Activated naive CD4-positive, alpha-beta T cell treated with anti-CD3 and anti-CD28 coated beads, Interleukin-2, amount 50 U/mL, for 24 hours (primary cell): Measurements from ENCODE around the gene BBIP1.
A peak's percentile ranks its signal among the peaks of the same experiment; 100 is the strongest.
"Not testable (repeated sequence)": the region's sequence is repeated elsewhere in the genome, so short reads cannot be mapped to it uniquely, and the experiment has no call there.

Source experiments
- H3K27ac Mint-ChIP-seq: one replicate; pipeline ENCODE4 v1.8.0; 2021; ENCODE audit warnings: mild to moderate bottlenecking, mixed read lengths
- H3K27me3 Mint-ChIP-seq: one replicate; pipeline ENCODE4 v1.8.0; 2021; ENCODE audit warnings: mixed read lengths
- H3K36me3 Mint-ChIP-seq: one replicate; pipeline ENCODE4 v1.8.0; 2021; ENCODE audit warnings: mixed read lengths
- H3K4me1 Mint-ChIP-seq: one replicate; pipeline ENCODE4 v1.8.0; 2021; ENCODE audit warnings: mixed read lengths
- H3K4me3 Mint-ChIP-seq: one replicate; pipeline ENCODE4 v1.8.0; 2021; ENCODE audit warnings: mild to moderate bottlenecking, mixed read lengths
- H3K9me3 Mint-ChIP-seq: one replicate; pipeline ENCODE4 v1.8.0; 2021; ENCODE audit warnings: mixed read lengths

Gene BBIP1

DNA sequence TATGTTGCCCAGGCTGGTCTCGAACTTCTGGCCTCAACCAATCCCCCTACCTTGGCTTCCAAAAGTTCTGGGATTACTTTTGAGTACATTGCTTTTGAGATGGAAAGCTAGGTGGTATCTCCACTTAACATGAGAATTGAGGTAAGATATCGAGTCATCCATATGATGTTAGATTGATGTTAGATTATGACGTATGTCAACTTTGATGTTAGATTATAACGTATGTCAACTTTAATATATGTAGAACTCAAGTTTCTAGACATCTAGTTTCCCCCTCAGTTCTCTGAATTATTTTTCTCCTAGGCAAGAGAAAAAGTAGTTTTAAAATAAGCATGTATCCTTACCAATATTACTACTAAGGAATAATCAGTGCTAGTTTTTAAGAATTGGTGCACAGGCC, 20.4 kb upstream of the BBIP1 start:
- Mint-ChIP-seq H3K27me3 (no peaks in the 10 kb centered on the region), H3K4me3 (no peak overlapping the region), H3K4me1 (peaks cover 57% of the 10 kb centered on the region), H3K9me3 (peaks cover 15% of the 10 kb centered on the region), H3K36me3 (peaks cover 40% of the 10 kb centered on the region), H3K27ac (no peak overlapping the region)

- peaks cover 38% of the 10 kb centered on the region for H3K4me1 Mint-ChIP-seq
- no peaks in the 10 kb centered on the region for H3K27me3 Mint-ChIP-seq
- H3K27ac Mint-ChIP-seq = no peak overlapping the region
- peaks cover 22% of the 10 kb centered on the region for H3K36me3 Mint-ChIP-seq
- H3K4me3 Mint-ChIP-seq = no peak overlapping the region
- peaks cover 5% of the 10 kb centered on the region for H3K9me3 Mint-ChIP-seq
Measured at GRCh38 chr10:110936757-110937156, 17.8 kb upstream of the BBIP1 start.

DNA sequence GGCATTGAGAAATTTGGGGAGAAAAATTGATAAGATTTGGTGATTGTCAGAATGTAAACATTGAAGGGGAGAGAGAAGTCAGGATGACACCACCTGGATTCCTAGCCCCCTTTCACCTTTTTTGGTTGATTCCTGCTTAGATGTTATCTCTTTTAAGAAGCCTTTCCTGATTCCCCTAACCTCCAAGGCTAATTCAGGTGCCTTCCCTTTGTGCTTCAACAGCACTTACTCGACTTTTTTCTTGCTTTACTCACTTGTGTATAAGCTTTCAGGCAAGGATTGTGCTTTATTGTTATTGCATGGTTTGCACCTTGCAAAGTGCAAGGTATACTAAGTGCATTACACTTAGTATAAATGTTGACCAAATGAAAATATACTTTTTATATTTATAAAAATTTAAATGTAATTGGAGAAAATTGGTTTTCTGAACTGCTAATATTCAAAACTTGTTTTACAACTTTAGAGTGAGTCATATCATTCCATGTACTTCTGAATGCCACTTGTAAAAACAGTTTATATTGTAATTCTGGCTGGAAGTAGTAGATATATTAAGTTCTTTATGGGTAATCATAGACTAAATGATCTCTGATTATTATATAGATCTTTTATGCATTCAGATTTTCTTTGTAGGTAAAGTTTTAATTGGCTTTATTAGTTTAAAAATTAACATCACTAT, 13.7 kb upstream of the BBIP1 start:
- H3K27me3 Mint-ChIP-seq = no peaks in the 10 kb centered on the region
- H3K4me3 Mint-ChIP-seq = no peak overlapping the region
- H3K4me1 Mint-ChIP-seq = peaks cover 23% of the 10 kb centered on the region
- peaks cover 8% of the 10 kb centered on the region for H3K36me3 Mint-ChIP-seq
- H3K9me3 Mint-ChIP-seq = no peaks in the 10 kb centered on the region
- no peak overlapping the region for H3K27ac Mint-ChIP-seq

DNA sequence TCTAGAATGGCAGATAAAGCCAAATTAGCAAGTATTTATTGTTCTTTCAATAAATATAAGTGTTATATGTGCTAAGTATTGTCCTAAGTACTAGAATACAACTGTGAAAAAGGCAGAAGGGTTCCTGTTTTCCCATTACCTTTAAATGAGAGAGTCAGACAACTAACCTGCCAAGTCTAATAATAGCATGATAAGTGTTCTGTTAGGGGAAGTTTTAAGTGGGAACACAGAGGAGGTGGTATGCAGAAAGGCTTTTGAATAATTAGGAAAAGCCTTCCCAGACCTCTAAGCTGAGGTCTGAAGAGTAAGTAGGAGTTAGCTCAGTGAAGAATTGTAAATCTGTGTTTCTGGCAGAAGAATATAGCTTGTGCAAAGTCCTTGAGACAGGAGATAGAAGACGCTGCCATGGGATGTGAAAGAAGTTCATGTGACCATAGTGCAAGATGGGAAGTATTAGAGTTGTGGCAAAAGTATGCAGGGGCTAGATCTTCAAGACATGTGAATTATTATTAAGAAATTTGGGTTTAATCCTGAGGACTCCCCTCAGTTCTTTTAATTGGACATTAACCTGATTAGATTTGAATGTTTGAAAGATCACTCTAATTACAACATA, 12.9 kb upstream of the BBIP1 start:
- H3K9me3 Mint-ChIP-seq = no peaks in the 10 kb centered on the region

DNA sequence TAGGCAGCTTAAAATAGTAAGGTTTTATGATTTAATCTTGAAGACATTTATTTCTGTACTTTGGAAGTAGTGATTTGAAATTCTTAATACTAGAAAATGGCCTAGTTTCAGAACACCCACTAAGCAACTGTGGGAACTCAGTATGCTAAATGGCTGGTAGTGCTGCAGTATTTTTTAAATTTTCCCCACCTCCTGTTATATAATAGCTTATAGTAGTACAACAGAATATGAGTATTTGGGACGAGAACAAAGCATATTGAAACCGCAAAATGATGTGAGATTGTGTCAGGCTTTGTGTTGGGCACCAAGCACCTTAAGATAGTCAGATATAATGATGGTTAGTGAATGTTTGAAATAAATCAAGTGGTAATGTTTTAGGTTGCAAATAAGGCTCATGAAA, 8.5 kb upstream of the BBIP1 start:
- Mint-ChIP-seq H3K36me3 (no peaks in the 10 kb centered on the region), H3K9me3 (no peaks in the 10 kb centered on the region), H3K27me3 (no peaks in the 10 kb centered on the region), H3K27ac (no peak overlapping the region), H3K4me3 (no peak overlapping the region), H3K4me1 (peaks cover 44% of the 10 kb centered on the region)

More for the DNA sequence above, 12.9 kb upstream of the BBIP1 start:
- Mint-ChIP-seq H3K27me3 (no peaks in the 10 kb centered on the region), H3K4me1 (peaks cover 24% of the 10 kb centered on the region), H3K36me3 (peaks cover 6% of the 10 kb centered on the region), H3K4me3 (no peak overlapping the region), H3K27ac (no peak overlapping the region)

GRCh38 chr10:110923856-110924493, 5.0 kb upstream of the BBIP1 start:
- Mint-ChIP-seq H3K9me3 (no peaks in the 10 kb centered on the region), H3K36me3 (no peaks in the 10 kb centered on the region), H3K27me3 (no peaks in the 10 kb centered on the region), H3K4me3 (peak overlapping the region; percentile 41), H3K4me1 (peaks cover 65% of the 10 kb centered on the region), H3K27ac (peak overlapping the region; percentile 4)

DNA sequence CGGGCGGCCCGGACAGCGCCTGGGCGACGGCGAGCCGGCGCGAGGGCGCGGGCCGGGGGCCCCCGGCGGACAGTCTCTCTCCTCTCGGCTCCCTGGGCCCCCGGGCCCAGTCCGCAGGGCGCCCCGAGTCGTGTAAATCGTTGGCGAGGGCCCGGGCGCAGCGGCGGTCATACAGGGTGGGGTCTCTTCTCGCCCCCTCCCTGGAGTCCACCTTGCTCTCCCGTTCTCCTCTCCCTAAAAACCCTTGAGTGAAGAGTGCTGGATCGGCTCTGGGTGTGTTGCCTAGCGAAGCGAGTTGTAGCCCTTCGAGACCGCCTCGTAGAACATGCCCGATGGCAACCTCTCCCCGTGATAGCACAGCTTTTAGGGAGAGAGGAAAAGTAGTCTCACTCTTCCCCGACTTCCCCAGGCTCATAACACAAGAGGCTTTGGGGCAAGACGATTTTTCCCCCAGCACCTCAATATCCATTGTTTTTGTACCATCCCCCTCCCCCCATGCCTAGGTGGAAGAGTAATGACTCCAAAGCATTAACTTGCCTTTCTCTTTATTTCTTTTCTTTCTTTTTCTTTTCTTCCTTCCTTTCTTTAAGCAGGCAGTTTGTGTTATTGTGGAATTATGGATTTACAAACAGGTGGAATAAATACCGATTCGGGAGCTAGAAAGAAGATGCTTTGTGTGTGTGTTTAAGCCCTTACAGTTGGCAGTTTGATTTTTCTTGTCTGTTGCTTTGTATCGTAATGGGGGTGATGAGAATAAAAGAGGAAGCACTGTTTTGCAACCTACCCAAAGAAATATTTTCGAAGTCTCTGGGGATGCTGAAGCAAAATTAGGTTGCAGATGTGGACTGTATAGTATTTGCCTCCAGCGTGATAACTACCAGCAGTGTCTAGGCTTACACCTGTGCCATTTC, 1.2 kb upstream of the BBIP1 start:
- Mint-ChIP-seq H3K36me3 (no peaks in the 10 kb centered on the region), H3K4me1 (peaks cover 66% of the 10 kb centered on the region), H3K9me3 (no peaks in the 10 kb centered on the region), H3K27ac (peak overlapping the region; percentile 93), H3K27me3 (no peaks in the 10 kb centered on the region), H3K4me3 (peak overlapping the region; percentile 99)

GRCh38 chr10:110919349-110919931, 460 bp upstream of the BBIP1 start, which contains the start of gene SHOC2:
TSS of gene SHOC2 (plus strand) at chr10:110919604. CDS start at chr10:110964359, 44,755 bp downstream.
- peak within 1 kb of the TSS; percentile 98 for H3K27ac Mint-ChIP-seq
- peak within 1 kb of the TSS; percentile 99 for H3K4me3 Mint-ChIP-seq
- H3K36me3 Mint-ChIP-seq = no peaks in the 10 kb centered on the region
- peaks cover 67% of the 10 kb centered on the region for H3K4me1 Mint-ChIP-seq
- no peaks in the 10 kb centered on the region for H3K9me3 Mint-ChIP-seq
- no peaks in the 10 kb centered on the region for H3K27me3 Mint-ChIP-seq

DNA sequence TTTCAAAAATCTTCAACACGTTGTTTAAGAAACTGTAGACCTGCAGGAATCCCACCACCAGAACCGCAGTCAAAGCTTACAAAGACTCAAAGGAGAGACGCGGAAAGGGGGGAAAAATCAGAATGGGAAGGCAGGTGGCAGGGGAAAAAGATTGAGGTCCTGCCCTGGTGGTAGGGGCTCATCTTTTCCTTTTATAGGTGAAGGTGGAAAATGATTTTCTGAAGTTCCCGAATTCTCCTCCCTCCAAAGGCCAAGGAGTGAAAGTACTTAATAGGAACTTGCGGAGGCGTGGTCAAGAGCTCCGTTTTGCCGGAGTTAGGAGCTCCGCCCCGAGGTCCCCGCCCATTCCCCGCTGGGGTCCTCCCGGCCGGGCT, 724 bp downstream of the BBIP1 start:
- Mint-ChIP-seq H3K27ac (peak overlapping the region; percentile 92), H3K9me3 (no peaks in the 10 kb centered on the region), H3K4me3 (peak overlapping the region; percentile 94), H3K4me1 (peaks cover 61% of the 10 kb centered on the region), H3K27me3 (no peaks in the 10 kb centered on the region), H3K36me3 (no peaks in the 10 kb centered on the region)

DNA sequence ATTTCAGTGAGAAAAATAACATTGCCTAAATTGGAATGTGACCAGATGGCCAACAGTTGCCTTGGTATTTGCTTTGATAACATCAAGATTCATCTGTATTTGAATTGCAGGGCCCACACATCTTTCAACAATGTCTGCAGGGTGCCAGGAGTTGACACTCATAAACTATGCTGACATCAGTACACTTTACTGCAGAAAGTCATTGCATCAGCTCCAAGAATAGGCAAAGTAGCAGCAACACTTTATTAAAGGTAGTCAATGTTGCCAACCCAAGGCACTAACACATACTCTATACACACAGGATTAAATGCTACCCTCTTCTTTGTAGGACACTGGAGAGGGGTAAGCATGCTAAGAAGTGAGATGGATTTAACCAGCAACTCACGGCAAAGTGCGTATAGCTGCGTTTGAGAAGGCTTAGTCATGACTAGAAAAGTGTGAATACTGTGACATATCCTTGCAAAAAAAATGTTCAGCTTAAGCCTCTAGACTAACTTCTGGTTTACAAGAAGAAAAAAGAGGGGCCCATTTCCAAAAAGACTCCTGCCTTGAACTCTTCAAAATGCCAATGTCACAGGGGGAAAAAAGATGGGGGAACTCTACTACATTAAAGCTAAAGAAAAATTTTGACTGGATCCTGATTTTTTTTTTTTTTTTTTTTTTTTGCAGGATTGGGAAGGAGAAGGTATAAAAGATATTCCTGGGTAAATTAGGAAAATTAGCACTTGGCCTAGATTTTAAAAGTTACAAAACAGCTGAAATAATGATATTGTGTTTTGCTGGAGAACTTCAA, 2.2 kb downstream of the BBIP1 start:
- H3K27ac Mint-ChIP-seq = no peak overlapping the region

DNA sequence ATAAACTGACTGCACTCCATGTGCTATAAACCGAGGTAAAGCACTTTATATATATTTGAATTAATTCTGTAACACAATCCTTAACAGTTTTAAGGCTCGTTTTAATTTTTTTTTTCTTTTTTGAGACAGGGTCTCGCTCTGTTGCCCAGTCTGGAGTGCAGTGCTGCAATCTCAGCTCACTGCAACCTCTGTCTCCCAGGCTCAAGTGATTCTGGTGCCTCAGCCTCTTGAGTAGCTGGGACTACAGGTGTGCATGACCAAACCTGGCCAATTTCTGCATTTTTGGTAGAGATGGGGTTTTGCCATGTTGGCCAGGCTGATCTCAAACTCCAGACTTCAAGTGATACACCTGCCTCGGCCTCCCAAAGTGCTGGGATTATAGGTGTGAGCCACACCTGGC, 3.4 kb downstream of the BBIP1 start:
- H3K36me3 Mint-ChIP-seq, H3K9me3 Mint-ChIP-seq, H3K27me3 Mint-ChIP-seq, H3K4me3 Mint-ChIP-seq: not testable (repeated sequence)
- Mint-ChIP-seq H3K27ac (peak overlapping the region; percentile 43), H3K4me1 (peaks cover 51% of the 10 kb centered on the region)

More for the DNA sequence above, 2.2 kb downstream of the BBIP1 start:
- Mint-ChIP-seq H3K27me3 (no peaks in the 10 kb centered on the region), H3K4me3 (peak overlapping the region; percentile 94), H3K36me3 (no peaks in the 10 kb centered on the region), H3K4me1 (peaks cover 57% of the 10 kb centered on the region), H3K9me3 (no peaks in the 10 kb centered on the region)

DNA sequence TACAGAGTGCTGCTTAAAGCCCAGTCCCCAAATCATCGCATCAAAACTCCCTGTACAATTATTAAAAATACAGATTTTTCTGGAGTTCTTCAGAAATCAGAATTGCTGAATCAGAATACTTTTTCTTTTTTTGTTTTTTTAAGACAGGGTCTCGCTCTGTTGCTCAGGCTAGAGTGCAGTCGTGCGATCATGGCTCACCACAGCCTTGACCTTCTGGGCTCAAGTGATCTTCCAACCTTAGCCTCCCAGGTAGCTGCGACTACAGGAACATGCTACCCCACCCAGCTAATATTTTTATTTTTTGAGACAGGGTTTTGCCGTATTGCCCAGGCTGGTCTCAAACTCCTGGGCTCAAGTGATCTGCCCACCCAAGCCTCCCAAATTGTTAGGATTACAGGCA, 3.9 kb downstream of the BBIP1 start:
- Mint-ChIP-seq H3K27ac (peak overlapping the region; percentile 43), H3K27me3 (no peaks in the 10 kb centered on the region), H3K9me3 (no peaks in the 10 kb centered on the region), H3K4me3 (no peak overlapping the region), H3K36me3 (peaks cover 2% of the 10 kb centered on the region), H3K4me1 (peaks cover 52% of the 10 kb centered on the region)

DNA sequence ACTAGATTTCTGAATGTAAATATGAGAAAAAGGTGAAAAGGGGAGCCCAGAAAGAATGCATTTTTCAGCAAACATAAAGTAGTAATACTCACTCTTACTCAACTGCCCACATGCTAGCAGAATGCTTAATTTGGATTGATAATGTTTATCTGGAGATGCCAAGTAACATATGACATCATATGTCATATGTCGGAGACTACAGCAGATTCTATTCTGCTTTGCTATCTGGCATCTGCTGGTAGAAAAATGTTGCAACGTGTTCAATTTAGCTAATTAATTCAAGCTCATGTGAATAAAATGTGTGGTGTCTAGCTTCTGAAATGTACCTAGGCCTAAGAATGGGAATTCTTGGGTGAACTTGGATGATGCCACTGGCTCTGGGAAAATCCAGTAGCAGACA, 4.5 kb downstream of the BBIP1 start:
- Mint-ChIP-seq H3K4me3 (no peak overlapping the region), H3K9me3 (no peaks in the 10 kb centered on the region), H3K27ac (peak overlapping the region; percentile 38), H3K36me3 (peaks cover 2% of the 10 kb centered on the region), H3K27me3 (no peaks in the 10 kb centered on the region), H3K4me1 (peaks cover 55% of the 10 kb centered on the region)

- Mint-ChIP-seq H3K4me3 (no peak overlapping the region), H3K27ac (peak overlapping the region; percentile 31), H3K36me3 (peaks cover 2% of the 10 kb centered on the region), H3K4me1 (peaks cover 56% of the 10 kb centered on the region), H3K9me3 (no peaks in the 10 kb centered on the region), H3K27me3 (no peaks in the 10 kb centered on the region)
Measured at GRCh38 chr10:110912374-110912773, 6.6 kb downstream of the BBIP1 start.
